GM21423 (cell line): ENCODE results near the gene SSH3.

Experiments used
- ATAC-seq: cut with Tn5 transposase; IDR thresholded peaks from one replicate; pipeline ENCODE4 v1.9.1; 2021; ENCODE audit warnings: mild to moderate bottlenecking, moderate library complexity; ENCODE audit not compliant: unreplicated experiment

The SSH3 gene

DNA sequence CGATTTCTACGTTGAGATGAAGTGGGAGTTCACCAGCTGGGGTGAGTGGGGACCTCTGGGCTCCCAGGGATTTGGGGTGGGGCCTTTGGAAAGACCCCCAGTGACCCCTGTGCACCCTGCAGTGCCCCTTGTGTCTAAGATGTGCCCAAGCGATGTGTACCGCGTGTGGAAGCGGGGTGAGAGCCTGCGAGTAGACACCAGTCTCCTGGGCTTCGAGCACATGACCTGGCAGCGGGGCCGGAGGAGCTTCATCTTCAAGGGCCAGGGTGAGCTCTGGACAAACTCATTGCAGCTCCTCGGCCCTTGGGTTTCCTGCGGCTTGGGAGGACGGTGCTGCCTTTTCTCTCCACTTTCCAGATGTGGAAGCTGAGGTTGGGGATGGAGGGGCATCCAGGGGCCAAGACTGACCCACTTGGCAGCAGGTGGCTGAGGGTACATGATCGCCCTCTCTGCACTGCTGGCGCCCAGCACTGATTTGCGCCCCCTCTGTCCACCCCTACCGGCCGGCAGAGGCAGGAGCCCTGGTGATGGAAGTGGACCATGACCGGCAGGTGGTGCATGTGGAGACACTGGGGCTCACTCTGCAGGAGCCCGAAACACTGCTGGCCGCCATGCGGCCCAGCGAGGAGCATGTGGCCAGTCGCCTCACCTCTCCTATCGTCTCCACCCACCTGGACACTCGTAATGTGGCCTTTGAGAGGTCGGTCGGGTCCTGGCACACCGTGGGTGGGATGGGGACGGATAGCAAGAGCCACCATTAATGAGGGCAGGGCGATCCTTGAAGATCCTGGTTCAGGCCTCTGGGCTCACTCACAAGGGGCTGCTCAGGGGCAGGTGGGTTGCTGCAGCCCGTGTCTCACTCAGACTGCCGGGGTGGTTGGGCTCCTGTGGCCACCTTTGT is 11.6 kb upstream of the SSH3 start:
- ATAC-seq = no peak

DNA sequence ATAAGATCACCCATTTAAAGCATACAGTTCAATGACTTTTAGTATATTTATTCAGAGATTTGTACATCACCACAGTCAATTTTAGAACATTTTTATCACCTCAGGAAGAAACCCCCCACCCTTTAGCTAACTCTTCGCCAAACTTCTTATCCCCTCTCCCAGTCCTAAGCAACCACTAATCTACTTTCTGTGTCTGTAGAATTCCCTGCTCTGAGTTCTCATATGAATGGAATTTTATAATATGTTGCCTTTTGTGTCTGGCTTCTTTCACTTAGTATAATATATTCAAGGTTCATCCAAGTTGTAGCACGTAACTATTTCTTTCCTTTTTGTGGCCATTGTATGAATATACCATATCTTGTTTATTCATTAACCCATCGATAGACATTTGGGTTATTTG is 10.7 kb upstream of the SSH3 start:
- ATAC-seq = no peak

DNA sequence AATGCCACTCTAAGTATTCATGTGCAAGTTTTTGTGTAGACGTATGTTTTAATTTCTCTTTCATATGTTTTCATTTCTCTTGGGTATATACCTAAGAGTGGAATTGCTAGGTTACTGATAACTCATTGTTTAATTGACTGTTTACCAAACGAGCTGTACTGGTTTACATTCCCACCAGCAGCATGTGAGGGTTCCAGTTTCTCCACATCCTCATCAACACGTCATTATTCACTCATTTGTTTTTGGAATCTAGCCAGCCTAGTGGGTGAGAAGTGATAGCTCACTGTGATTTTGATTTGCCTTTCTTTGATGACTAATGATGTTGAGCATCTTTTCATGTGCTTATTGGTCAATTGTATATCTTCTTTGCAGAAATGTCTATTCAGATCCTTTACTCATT is 10.2 kb upstream of the SSH3 start:
- ATAC-seq = no peak

DNA sequence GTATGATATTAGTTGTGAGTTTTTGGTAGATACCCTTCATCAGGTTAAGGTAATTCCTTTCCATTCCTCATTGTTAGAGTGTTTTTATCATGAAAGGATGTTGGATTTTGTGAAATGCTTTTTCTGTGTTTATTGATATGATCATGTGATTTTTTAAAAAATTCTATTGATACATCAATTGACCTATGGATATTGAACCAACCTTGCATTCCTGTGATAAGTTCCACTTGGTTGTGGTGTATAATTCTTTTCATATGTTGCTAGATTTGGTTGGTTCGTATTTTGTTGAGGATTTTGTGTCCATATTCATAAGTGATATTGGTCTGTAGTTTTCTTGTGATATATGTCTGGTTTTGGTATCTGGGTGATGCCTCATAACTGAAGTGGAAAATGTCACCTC is 7.5 kb upstream of the SSH3 start:
- no peak for ATAC-seq

- ATAC-seq = no peak
Observed at GRCh38 chr11:67298786-67299185, 4.5 kb upstream of the SSH3 start.

DNA sequence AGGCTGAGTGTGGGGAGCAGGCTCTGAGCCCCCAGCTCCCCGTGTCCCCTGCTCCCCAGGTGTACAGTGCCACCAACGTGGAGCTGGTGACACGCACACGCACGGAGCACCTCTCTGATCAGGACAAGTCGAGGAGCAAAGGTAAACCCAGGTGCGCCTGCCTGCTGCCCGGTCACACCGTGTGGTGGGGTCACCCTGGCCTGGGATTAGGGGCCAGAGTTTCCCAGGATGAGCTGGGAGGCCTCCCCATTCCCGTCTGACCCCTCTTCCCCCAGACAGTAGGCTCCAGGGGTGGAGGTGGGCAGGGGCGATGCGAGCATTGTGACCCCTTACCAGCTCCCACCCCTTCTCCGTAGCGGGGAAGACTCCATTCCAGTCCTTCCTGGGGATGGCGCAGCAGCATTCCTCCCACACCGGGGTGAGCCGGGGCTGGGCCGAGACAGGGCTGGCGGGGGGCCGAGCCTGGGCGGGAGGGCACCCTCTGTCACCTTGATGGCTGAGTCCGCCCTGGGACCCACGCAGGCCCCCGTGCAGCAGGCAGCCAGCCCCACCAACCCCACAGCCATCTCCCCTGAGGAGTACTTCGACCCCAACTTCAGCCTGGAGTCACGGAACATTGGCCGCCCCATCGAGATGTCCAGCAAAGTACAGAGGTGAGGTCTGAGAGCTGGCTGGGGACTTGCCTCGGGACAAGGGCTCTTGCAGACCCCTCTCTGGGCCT is 3.7 kb upstream of the SSH3 start:
- ATAC-seq = no peak

DNA sequence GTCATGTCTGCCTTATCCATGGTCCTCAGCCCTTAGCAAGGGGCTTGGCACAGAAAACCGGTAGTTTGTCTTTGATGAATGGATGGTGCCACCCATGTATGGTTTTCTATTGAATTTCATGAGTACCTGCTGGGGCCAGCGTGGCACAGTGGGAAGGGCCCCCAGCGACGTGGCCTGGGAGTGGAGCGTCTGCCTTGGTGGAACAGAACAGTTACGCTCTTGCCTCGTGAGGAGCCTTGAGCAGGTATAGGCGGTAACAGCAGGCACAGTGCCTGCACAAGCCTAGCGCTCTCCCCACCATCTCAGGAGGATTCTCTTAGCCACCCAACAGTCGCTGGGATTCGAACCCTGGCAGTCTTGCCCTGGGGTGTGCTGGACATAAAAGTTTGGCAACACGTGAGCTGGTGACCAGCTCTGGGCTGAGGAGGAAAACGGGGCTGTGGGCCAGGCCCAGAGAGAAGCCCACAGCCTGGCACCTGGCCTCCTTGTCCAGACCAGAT is 3.0 kb upstream of the SSH3 start:
- ATAC-seq = no peak

- no peak for ATAC-seq
Observed at GRCh38 chr11:67300756-67301312, 2.5 kb upstream of the SSH3 start.

- ATAC-seq = no peak
Observed at GRCh38 chr11:67301313-67301921, 1.9 kb upstream of the SSH3 start.

DNA sequence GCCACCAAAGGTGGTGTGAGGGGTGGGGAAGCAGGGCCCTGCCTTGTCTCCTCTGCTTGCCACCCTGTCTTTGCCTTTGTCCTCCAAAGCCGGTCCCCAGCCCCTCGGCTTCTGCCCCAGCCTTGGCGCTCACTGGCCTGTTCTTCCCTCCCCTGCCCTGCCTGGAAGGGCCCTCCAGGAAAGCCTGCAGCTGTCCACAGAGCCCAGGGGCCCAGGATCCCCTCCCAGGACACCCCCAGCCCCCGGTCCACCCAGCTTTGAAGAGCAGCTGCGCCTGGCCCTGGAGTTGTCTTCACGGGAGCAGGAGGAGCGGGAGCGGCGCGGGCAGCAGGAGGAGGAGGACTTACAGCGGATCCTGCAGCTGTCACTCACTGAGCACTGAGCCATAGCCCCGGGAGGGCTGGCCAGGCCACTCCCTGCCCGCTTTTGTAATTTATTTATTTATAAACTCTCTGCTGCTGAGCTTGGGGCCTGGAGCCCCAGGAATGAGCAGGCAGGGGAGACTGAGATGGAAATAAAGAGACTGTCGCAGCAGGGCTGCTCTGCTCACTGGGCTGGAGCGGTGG is 1.3 kb upstream of the SSH3 start:
- no peak for ATAC-seq

- no peak for ATAC-seq
Observed at GRCh38 chr11:67302571-67303131, 679 bp upstream of the SSH3 start.

DNA sequence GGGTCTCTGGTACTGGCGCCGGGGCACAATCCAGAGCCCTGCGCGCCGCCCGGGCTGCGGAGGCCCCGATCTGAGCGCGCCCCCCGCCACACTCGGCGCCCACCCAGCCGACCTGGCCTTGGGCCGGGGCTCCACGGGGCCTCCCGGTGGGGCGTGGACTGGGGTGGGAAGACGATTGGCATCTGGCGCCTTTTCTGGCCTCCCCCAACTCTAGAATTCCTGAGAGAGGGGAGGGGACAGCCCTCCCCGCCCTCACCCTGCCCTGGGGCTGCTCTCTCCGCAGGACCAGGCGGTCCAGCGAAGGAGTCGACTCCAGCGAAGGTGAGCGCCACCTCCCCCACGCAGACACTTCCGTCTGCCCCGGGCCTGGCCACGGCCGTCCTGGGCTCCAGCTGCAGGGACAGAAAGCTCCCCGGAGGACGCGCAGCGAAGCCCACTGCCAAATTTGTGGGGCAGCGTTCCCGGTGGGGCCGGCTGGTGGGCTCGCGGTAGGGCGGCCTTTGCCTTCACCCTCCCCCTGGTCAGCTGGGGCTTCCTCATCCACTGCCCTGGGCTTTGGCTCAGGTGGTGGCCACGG is 593 bp downstream of the SSH3 start:
- no peak for ATAC-seq

GRCh38 chr11:67304511-67305113 is 1.3 kb downstream of the SSH3 start:
- ATAC-seq = no peak

DNA sequence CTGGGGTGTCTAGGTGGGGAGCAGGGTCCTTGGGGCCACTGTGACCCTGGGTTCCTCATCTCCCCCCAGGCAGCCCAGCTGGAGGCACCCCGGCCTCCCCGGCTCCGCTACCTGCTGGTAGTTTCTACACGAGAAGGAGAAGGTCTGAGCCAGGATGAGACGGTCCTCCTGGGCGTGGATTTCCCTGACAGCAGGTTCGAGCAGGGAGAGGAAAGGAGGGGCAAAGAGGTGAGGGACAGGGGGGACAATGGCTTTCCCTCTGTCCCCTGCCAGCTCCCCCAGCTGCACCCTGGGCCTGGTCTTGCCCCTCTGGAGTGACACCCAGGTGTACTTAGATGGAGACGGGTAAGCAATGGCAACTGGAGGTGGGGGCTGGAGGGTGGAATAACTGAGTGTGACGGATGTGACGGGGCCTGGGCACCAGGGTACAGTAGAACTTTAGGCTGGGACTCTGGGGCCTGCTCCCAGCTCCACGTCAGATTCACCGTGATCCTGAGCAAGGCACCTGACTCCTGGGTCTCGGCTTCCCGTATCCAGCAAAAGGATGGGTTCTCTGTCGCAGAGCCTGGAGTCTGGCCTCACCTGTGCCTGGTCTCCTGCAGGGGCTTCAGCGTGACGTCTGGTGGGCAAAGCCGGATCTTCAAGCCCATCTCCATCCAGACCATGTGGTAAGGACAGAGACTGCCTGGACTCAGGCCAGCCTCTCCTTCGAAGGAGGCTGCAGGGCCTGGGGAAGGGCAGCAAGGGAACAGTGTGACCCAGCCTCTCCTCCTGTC is 3.6 kb downstream of the SSH3 start:
- ATAC-seq = no peak

GRCh38 chr11:67307545-67308001 is 4.2 kb downstream of the SSH3 start:
- ATAC-seq = no peak

DNA sequence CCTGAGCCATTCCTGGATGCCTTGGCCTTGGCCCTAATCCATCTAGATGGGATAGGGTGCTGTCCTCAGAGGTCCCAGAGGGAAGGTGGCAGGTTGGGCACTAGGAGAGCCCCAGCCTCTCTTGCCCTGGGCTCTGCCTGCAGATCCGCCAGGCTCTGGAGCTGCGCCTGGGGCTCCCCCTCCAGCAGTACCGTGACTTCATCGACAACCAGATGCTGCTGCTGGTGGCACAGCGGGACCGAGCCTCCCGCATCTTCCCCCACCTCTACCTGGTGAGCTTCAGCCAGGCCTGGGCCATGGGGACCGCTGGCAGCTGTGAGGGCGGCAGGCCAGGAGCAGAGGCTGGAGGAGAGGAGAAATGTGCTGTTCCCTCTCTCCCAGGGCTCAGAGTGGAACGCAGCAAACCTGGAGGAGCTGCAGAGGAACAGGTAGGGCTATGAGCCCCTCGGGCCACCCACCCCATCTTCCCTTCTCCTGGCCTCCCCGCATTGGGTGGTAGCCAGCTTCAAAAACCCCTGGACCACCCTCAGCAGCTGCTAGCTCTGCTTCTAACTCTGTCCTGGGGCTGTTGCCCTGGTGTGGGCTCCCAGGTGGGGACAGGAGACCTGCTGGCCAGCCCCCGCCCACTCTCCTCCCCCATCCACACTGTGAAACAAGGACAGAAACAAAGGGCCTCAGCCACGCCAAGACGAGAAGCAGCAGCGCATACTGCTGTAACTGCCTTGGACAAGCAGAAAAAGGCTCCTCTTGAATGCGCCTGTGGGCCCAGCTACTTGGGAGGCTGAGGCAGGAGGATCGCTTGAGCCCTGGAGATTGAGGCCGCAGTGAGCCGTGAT is 4.9 kb downstream of the SSH3 start:
- ATAC-seq = no peak

GRCh38 chr11:67309166-67309565 is 5.8 kb downstream of the SSH3 start:
- no peak for ATAC-seq

GRCh38 chr11:67309661-67310061 is 6.3 kb downstream of the SSH3 start:
- no peak for ATAC-seq
